HG03342 (cell line): ENCODE results near the gene NCDN.

Source experiments
- ATAC-seq: cut with Tn5 transposase; IDR thresholded peaks from one replicate; pipeline ENCODE4 v1.9.1; 2021; ENCODE audit warnings: mild to moderate bottlenecking, moderate library complexity; ENCODE audit not compliant: unreplicated experiment

Gene NCDN

GRCh38 chr1:35589516-35590427 is 32.2 kb downstream of the NCDN start:
- no peak for ATAC-seq

GRCh38 chr1:35590476-35591040 is 33.0 kb downstream of the NCDN start:
- ATAC-seq, result no peak

- ATAC-seq, result no peak
These were observed 33.6 kb downstream of the NCDN start for GRCh38 chr1:35591211-35591610.

- ATAC-seq, result no peak
These were observed 35.6 kb downstream of the NCDN start for GRCh38 chr1:35592991-35593769.

GRCh38 chr1:35594005-35594760 is 36.6 kb downstream of the NCDN start:
- no peak for ATAC-seq

- ATAC-seq, result no peak
These were observed 38.1 kb downstream of the NCDN start for GRCh38 chr1:35595684-35596083.

- ATAC-seq, result no peak
These were observed 40.3 kb downstream of the NCDN start for GRCh38 chr1:35597870-35598269.

GRCh38 chr1:35598895-35599294 is 41.3 kb downstream of the NCDN start:
- no peak for ATAC-seq

GRCh38 chr1:35599411-35599810 is 41.8 kb downstream of the NCDN start:
- ATAC-seq, result no peak

GRCh38 chr1:35600593-35600992 is 43.0 kb downstream of the NCDN start:
- ATAC-seq, result no peak

- no peak for ATAC-seq
These were observed 45.9 kb downstream of the NCDN start for GRCh38 chr1:35603468-35603867.

- no peak for ATAC-seq
These were observed 46.3 kb downstream of the NCDN start for GRCh38 chr1:35603941-35604340.

GRCh38 chr1:35605071-35605866 is 47.7 kb downstream of the NCDN start:
- no peak for ATAC-seq

GRCh38 chr1:35605867-35606182 is 48.2 kb downstream of the NCDN start:
- no peak for ATAC-seq

GRCh38 chr1:35611655-35612054 is 54.1 kb downstream of the NCDN start:
- no peak for ATAC-seq

- ATAC-seq, result no peak
These were observed 57.8 kb downstream of the NCDN start for GRCh38 chr1:35615440-35615839.
